HG02981 (cell line): ENCODE data around the gene XAGE3.
A peak's percentile ranks its signal among the peaks of the same experiment; 100 is the strongest.
"Not testable (repeated sequence)": the region's sequence is repeated elsewhere in the genome, so short reads cannot be mapped to it uniquely, and the experiment has no call there.

ENCODE experiments used
- ATAC-seq: cut with Tn5 transposase; IDR thresholded peaks from one replicate; pipeline ENCODE4 v1.9.1; 2021; ENCODE audit warnings: mild to moderate bottlenecking, moderate library complexity; ENCODE audit not compliant: unreplicated experiment

XAGE3 gene, protein sequence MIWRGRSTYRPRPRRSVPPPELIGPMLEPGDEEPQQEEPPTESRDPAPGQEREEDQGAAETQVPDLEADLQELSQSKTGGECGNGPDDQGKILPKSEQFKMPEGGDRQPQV

GRCh38 chrX:52867610-52868348 lies at the start of gene XAGE3:
Gene XAGE3 (minus strand): TSS chrX:52868083. CDS start chrX:52867133, 950 bp downstream.
- no peak for ATAC-seq

DNA sequence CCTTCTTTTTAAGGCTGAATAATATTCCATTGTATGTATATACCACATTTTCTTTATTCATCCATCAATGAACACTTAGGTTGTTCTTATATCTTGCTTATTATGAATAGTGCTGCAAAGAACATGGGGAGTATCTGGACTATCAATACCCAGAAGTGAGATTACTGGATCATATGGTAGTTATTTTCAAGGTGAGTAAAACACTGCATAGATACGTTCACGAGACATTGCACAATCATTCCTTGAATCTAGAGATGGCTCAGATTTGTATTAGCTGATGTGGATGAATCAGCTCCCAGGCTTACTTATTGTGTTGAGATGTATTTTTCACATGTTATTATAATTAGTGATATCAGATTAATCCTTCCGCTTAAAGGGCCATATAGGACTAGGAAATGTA lies 46.8 kb upstream of the XAGE3 start:
- not testable (repeated sequence) for ATAC-seq

DNA sequence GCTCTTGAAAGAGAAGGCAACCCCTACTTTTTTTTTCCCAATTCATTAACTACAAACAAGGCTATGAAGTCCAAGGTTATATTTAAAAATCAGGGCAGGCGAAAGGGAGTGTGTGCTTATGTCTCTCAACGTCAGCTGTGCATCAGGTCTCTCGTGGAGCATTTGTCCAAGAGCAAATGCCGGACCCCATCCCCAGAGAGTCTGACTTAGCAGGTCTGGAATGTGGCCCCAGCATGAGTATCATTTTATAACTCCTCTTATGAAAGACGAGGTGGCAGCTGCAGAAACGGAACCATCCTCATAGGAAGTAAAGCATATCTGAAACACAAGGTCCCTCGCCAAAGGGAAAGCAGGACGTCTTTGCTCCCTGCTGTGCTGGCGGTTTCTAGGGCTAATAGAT lies 45.8 kb upstream of the XAGE3 start:
- not testable (repeated sequence) for ATAC-seq

DNA sequence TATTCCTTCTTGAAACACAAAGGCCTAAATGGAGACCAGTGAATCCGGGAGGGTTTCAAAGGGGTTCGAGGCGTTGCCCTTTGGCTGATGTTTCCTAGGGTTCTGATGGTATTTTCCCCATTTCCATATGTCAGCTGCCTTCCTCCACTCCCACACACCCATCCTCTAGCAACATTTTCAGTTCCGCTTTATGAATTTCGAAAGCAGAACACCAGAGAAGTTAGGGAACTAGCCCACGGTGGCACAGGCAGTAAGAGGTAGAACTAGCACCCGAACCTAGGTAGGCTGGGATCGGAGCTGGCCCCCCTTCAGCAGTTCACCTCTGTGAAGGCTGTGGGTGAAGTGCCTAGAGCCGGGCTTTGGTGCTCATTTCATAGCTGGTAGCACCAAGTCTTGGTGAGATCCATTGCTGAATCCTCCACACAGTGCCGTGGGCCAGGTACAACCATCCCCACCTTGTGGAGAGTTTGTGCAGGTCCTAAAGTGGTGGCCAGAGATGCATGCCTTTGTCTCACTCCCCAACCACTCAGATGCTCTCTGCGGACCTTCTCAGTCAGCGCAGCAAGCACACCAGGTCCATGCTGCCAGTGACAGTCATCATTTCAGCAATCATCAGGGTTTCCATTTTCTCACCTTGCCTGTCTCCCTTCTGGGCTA lies 41.6 kb upstream of the XAGE3 start:
- not testable (repeated sequence) for ATAC-seq

DNA sequence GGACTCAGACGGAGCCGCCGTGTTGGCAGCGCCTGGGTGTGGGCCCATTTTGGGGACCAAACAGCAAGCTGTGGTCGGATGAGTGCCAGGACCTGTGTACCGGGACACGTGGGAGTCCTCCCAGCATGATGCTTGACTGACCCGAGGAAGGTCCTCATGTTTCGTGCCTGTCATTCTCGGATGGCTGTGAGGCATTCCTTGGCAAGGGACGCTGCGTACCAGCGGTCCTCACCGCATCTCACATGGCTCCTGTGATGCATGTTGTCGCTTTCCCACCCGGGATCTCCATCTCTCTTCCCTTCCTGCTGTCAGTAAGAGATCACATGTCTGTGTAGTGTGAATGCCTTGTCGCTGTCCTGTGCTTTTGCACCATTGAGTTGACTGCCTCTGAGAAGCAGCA lies 40.0 kb upstream of the XAGE3 start:
- ATAC-seq = not testable (repeated sequence)

GRCh38 chrX:52907137-52907536 lies 39.3 kb upstream of the XAGE3 start:
- ATAC-seq = not testable (repeated sequence)

GRCh38 chrX:52906072-52906471 lies 38.2 kb upstream of the XAGE3 start:
- ATAC-seq = not testable (repeated sequence)

DNA sequence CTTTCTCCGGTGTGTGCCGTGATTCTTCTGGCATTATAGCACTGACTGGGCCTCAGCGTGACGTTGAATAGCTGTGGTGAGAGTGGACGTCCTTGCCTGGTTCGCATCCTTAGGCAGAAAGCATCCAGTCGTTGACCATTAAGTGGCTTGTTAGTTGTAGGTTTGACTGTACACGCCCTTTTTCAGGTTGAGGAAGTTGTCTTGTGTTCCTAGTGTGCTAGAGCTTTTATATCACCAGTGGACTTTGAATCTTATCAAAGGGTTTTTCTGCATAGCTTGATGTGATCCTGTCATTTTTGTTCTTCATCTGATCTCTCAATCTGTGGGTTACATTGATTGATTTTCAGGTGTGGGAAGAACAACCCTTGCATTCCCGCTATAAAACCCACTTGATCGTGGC lies 37.6 kb upstream of the XAGE3 start:
- ATAC-seq = not testable (repeated sequence)

- peak; percentile 84 for ATAC-seq
Observed at GRCh38 chrX:52896855-52897709, 29.2 kb upstream of the XAGE3 start, which contains the start of gene FAM156B. Gene FAM156B (plus strand): TSS chrX:52897330. CDS start chrX:52907226, 9,896 bp downstream.

DNA sequence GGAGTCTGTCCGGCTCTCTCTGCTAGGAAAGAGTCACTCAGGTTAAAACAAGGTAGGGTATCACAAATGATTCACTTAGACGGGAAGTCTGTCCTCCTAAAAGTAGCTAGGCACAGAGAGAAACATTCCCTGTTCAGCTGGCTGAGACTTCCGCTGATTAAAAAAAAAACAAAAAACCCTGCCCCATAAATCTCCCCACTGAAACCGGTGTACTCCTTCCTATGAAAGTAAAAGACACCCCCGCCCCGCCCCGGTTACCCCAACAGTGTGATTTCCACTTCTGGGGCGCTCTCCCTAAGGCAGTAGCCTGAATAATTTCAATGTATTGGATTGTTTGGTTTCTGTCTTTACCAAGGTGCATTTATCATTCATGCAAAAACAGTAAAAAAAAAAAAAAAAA lies 28.6 kb upstream of the XAGE3 start:
- ATAC-seq = peak; percentile 20

- not testable (repeated sequence) for ATAC-seq
Observed at GRCh38 chrX:52888090-52888489, 20.2 kb upstream of the XAGE3 start.

DNA sequence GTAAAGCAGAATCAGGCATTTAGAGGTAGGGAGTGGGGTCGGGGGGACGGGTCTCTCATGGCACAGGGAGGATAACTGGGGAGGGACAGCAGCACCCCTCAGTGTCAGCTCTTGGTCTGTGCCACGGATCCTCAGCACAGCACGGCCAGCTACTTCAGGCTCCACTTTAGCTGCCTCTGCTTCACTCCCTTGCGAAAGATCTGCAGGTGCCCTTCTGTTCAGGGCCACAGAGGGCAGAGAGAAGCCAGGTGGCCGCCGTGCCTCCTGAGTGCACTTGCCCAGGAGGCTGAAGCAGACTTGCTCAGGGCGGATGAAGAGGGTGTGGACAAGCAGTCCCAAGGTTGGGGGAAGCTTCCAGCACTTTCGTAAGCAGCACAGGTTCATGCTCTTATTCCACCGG lies 19.6 kb upstream of the XAGE3 start:
- not testable (repeated sequence) for ATAC-seq

DNA sequence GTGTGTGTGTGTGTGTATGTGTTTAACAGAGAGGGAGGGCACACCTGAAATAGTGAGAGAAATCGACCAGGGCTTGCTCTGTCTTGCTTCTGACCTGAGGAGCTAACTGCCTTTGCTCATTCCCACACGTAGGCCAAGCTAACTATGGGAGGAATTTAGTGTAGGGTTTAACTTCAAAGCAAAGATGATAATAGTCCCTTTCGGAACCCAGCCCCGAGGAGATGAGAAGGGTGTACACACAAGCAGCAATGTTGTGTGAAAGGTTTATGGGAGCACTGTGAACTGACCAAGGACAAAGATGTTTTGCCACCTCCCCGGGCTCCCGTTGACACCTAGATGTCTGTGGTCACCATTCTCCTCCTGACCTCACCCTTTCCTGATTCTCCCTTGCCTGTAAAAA lies 8.5 kb upstream of the XAGE3 start:
- ATAC-seq = not testable (repeated sequence)

- not testable (repeated sequence) for ATAC-seq
Observed at GRCh38 chrX:52875436-52875835, 7.6 kb upstream of the XAGE3 start.

GRCh38 chrX:52874661-52875060 lies 6.8 kb upstream of the XAGE3 start:
- ATAC-seq = no peak

- ATAC-seq = not testable (repeated sequence)
Observed at GRCh38 chrX:52873825-52874224, 5.9 kb upstream of the XAGE3 start.

- ATAC-seq = no peak
Observed at GRCh38 chrX:52870046-52870445, 2.2 kb upstream of the XAGE3 start.

DNA sequence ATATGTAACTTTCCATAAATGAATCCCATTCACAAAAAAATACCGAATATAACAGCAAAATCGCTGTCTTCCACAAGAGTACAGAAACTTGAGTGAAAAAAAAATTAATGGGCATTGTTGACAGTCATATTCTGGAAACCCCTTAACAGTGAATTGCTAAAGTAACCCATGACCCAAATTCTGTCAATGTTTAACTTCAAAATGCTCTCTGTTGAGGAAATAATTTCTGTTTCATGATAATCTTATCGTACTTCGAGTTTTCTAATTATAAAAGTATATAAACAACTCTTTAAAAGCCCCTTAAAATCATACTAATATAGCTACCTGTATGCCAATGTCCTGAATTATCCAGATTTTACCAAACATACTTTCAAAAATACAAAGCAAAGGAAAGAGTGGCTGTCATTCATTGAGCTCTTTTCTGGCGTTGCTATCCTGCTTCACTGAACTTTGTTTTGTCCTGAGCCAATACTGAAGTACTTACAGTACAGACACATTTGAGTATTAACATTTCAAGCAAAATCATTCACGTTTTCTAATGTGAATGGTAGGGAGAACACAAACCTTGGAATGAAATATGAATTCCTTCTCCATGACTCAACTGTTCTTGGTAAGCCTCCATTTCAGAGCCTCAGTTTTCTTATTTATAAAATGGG lies 2.4 kb downstream of the XAGE3 start:
- no peak for ATAC-seq

DNA sequence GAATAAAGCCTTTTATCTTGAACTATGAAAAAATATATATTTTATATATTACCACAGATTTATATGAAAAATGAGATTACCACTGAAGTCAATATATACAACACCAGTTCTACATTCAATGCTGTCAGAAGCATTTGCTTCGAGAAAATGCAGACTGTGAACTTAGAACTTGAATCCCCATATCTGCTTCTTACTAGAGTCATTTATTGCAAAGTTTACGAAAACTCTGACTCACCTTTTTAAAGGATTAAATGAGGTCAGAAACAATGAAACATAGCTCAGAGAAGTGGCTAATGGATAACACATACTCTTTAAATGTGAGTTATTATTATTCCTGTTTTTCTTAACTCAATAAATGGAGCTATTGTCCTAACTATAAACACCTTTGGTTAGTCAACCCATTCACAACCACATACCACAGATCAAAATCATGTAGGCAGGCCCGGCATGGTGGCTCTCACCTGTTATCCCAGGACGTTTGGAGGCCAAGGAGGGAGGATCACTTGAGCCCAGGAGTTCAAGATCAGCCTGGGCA lies 10.8 kb downstream of the XAGE3 start:
- ATAC-seq = not testable (repeated sequence)
